Measurements from ENCODE around the gene CATSPER1. TPM values are rescaled to one million over a fixed set of nuclear protein-coding genes. Genes with fewer than 3 reads are reported as not detected.

The CATSPER1 gene
- total RNA-seq, 1 donor from 2014 or later: 3.4 TPM

DNA sequence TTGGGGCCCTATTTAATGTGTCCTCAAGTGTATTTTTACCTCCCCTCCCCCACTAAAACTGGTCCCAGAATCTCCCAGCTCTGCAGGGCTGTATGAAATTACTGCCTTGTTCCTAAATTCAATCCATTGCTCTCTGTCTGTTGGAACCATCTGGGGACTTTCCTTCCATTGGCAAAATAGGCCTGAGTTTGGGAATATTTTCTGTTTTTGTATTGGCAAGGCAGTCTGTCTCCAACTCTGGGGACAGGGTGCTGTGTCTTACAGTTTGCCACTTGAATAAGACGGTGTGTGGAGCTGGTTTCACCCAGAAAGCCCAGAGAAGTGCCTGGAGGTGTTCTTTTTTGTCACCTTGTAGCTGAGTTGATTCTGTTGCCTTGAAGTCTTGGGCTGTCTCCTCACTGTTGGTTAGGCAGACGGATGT, 45.1 kb upstream of the CATSPER1 start:
- intact Hi-C loops (cut with DNase I): no loop called here
- DNase-seq (no peak), ATAC-seq (no peak)
- peaks cover 35% of the 10 kb centered on the region for H3K36me3 ChIP-seq
- peaks cover 26% of the 10 kb centered on the region for H3K4me1 ChIP-seq
- no peaks in the 10 kb centered on the region for H3K27me3 ChIP-seq
- TF ChIP-seq, protein P1, sequence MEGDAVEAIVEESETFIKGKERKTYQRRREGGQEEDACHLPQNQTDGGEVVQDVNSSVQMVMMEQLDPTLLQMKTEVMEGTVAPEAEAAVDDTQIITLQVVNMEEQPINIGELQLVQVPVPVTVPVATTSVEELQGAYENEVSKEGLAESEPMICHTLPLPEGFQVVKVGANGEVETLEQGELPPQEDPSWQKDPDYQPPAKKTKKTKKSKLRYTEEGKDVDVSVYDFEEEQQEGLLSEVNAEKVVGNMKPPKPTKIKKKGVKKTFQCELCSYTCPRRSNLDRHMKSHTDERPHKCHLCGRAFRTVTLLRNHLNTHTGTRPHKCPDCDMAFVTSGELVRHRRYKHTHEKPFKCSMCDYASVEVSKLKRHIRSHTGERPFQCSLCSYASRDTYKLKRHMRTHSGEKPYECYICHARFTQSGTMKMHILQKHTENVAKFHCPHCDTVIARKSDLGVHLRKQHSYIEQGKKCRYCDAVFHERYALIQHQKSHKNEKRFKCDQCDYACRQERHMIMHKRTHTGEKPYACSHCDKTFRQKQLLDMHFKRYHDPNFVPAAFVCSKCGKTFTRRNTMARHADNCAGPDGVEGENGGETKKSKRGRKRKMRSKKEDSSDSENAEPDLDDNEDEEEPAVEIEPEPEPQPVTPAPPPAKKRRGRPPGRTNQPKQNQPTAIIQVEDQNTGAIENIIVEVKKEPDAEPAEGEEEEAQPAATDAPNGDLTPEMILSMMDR (IDR thresholded peaks at IDR 0.05): no peak
- H3K9me3 ChIP-seq: no peaks in the 10 kb centered on the region
- peak overlapping the region; percentile 82 for H3K4me3 ChIP-seq
- H3K27ac ChIP-seq: peak overlapping the region; percentile 83

DNA sequence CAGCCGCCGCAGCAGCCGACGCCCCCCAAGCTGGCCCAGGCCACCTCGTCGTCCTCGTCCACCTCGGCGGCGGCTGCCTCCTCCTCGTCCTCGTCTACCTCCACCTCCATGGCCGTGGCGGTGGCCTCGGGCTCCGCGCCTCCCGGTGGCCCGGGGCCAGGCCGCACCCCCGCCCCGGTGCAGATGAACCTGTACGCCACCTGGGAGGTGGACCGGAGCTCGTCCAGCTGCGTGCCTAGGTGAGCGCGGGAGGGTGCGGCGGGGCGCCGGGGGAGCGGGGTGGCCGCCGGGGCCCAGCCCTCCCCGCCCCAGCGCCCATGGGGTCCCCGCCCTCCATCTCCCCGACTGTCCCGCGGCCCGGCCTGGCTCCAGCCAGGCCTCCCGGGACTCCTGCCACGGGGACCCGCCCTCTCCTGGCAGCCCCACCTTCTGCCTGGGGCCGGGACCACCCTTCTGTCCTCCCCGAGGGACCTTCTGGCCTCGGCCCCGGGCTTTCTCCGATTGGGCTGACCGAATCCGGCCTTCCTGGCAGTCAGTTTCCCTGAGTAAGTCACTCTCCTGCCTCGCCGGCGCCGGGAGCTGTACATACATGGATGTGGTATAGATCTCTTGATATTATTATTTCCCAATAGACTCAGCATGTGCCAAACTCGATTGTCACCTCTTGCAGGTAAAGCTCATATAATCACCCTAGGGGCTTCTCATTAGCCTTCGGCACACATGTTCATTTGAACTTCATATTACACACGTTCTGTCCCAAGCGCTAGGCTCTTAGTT, 44.5 kb upstream of the CATSPER1 start:
- peak; percentile 78 for DNase-seq
- peak overlapping the region; percentile 83 for H3K27ac ChIP-seq
- H3K9me3 ChIP-seq: no peaks in the 10 kb centered on the region
- TF ChIP-seq, protein P1 (IDR thresholded peaks at IDR 0.05): no peak
- peak; percentile 36 for ATAC-seq
- no peaks in the 10 kb centered on the region for H3K27me3 ChIP-seq
- peaks cover 26% of the 10 kb centered on the region for H3K4me1 ChIP-seq
- peaks cover 41% of the 10 kb centered on the region for H3K36me3 ChIP-seq
- peak overlapping the region; percentile 82 for H3K4me3 ChIP-seq
- intact Hi-C loops (cut with DNase I): no loop called here

DNA sequence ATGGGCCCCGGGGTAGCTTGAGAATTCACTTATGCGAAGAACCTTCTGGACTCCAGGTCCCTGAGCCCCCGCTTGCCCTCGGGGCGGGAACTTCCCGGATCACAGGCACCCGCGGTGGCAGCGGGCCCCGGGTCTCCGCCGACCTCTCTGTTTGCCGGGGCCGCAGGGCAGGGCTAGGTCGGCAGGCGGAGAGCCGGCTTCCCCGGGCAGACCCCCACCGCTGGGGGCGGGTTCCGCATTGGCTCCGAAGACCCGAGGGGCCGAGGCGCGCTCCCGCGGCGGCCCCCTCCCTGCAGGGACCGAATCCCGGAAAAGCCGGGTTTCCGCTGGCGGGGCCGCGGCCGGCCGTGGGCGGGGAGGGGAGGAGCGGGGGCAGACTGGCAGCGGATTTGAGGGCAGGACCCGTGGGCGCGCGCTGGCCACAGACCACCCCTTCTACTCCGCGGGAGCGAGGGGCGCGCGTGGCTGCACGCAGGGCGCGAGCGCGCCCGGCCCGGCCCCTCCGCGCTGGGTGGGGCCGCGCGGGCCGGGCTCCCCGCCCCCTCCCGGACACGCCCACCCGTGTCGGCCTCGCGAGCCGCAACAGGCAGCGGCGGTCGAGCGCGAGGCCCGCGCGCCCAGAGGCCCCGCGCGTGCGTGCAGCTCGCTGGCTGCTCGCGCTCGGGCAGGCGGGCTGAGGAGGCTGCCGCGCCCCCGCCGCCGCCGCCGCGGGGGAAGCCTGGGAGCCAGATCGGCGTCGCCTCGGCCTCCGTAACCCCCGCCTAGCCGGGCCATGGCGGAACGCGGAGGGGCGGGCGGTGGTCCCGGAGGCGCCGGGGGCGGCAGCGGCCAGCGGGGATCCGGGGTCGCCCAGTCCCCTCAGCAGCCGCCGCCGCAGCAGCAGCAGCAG, 43.7 kb upstream of the CATSPER1 start, which contains the start of gene PACS1:
PACS1 (plus strand) TSS at position 558 of the 889 bp plus-strand sequence; CDS start at position 773, 215 bp downstream.
- Histone ChIP-seq H3K27me3 (no peaks in the 10 kb centered on the region), H3K27ac (peak within 1 kb of the TSS; percentile 93), H3K36me3 (peaks cover 48% of the 10 kb centered on the region), H3K4me3 (peak within 1 kb of the TSS; percentile 82), H3K4me1 (peaks cover 26% of the 10 kb centered on the region), H3K9me3 (no peaks in the 10 kb centered on the region)
- TF ChIP-seq, protein P1 (IDR thresholded peaks at IDR 0.05): peak; percentile 2
- intact Hi-C loops (cut with DNase I): loop anchor here (10.0 kb wide), 1 partner anchor 65 kb away; no protein-coding TSS in a partner anchor
- DNase-seq: peak; percentile 92
- ATAC-seq: peak; percentile 88

DNA sequence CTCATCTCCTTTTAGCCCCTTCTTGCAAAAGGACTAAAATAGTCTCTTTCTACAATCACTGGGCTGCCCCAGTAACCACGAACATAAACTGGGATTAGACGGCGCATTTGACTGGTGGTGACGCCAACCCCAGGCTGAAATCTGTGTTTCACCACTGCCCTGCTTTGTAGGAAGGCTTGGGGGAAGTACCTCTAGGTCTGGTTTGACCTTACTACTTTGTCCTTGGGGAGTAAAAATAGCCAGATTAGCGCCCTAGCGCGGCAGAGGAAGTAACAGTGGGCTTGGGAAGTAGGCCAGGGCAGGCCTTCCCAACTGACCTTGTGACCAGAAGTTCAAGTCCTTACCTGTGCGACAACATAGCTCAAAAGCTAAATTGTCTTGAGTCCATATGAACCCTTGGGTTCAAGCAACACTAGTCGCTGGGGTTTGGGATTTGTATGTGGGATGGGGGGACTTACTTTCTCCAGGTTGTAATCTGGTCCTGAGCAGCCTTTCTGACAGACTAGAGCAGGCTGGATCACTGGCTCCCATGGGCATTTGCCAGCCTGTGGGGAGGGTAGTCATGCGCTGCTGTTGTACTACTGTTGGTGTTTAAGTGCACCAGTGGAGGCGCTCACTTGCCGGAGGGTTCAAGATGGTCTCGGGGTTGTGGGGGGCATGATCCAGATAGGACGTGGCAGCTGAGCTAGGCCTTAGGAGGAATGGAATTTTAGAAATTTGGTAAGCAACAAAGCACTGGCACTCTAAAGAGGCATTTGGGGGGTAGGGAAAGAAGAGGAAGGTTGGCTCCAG, 42.8 kb upstream of the CATSPER1 start:
- TF ChIP-seq, protein P1 (IDR thresholded peaks at IDR 0.05): peak; percentile 4
- Histone ChIP-seq H3K36me3 (peaks cover 52% of the 10 kb centered on the region), H3K4me3 (peak overlapping the region; percentile 63), H3K4me1 (peaks cover 26% of the 10 kb centered on the region), H3K9me3 (no peaks in the 10 kb centered on the region), H3K27me3 (no peaks in the 10 kb centered on the region), H3K27ac (peak overlapping the region; percentile 93)
- intact Hi-C loops (cut with DNase I): loop anchor here (10.0 kb wide), 1 partner anchor 66 kb away; no protein-coding TSS in a partner anchor
- ATAC-seq (peak; percentile 45), DNase-seq (no peak)
